HFFc6 (cell line): ENCODE results near the gene RBM34. TPM values are rescaled to one million over a fixed set of nuclear protein-coding genes. Genes with fewer than 3 reads are reported as not detected.

Experiments
- DNase-seq: peaks from one replicate; pipeline ENCODE4 v3.0.0-alpha.2; 2018
- H3K27ac Mint-ChIP-seq: 2 replicates; pipeline ENCODE4 v1.8.0; 2020; ENCODE audit warnings: mild to moderate bottlenecking, mixed read lengths
- H3K27me3 Mint-ChIP-seq: 2 replicates; pipeline ENCODE4 v1.8.0; 2021; ENCODE audit warnings: mild to moderate bottlenecking, moderate library complexity, mixed read lengths; ENCODE audit not compliant: insufficient read depth
- H3K36me3 Mint-ChIP-seq: 2 replicates; pipeline ENCODE4 v1.8.0; 2021; ENCODE audit warnings: low read depth, mixed read lengths
- H3K4me1 Mint-ChIP-seq: 2 replicates; pipeline ENCODE4 v1.8.0; 2020; ENCODE audit warnings: low read depth, mixed read lengths
- H3K4me3 Mint-ChIP-seq: 2 replicates; pipeline ENCODE4 v1.8.0; 2020; ENCODE audit warnings: mild to moderate bottlenecking, moderate library complexity, mixed read lengths
- H3K9me3 Mint-ChIP-seq: 2 replicates; pipeline ENCODE4 v1.8.0; 2020; ENCODE audit warnings: mild to moderate bottlenecking, mixed read lengths
- total RNA-seq, 6 experiments: library from RNA; stranded (reverse); fragmentation: NEBNext Ultra II Directional; extraction: Animal tissue kit (Norgen Biotek cat#: 25700); gene quantifications; 2 replicates in 1 of 6; 3 replicates in 5 of 6; pipeline ENCODE4 v1.2.3, GENCODE V29; 2021
- TF ChIP-seq, protein P1 (sequence below): fragments of 200-600 bp; sonication (generic); IDR thresholded peaks from 2 replicates; pipeline ENCODE4 v1.5.0; 2021; ENCODE audit warnings: antibody characterized with exemption, mild to moderate bottlenecking

The RBM34 gene
- total RNA-seq, 6 experiments from 2014 or later, result 68.6 to 85.2 (median 75.4) TPM

DNA sequence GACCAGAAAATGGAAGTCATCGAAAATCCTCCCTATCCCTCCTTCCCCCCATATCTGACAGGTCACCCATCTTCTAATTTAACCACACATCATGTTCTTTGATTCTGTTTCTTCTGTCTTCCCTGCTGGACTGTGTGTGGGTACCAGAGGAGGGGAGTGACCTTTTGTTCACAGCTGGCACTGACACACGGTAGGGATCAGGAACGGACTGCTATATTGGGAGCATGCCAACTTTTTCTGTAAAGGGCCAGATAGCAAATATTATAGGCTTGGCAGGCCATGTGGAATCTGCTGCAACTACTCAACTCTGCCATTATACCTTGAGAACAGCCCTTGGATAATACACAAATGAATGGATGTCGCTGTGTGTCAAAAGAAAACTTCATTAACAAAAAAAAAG, 24.9 kb downstream of the RBM34 start:
- peaks cover 8% of the 10 kb centered on the region; the same call in 1 of the 2 replicates for H3K4me1 Mint-ChIP-seq
- H3K9me3 Mint-ChIP-seq, result no peaks in the 10 kb centered on the region
- peaks cover 50% of the 10 kb centered on the region for H3K36me3 Mint-ChIP-seq
- H3K4me3 Mint-ChIP-seq, result no peak overlapping the region
- H3K27ac Mint-ChIP-seq, result peak overlapping the region; percentile 22; the same call in 1 of the 2 replicates
- no peaks in the 10 kb centered on the region for H3K27me3 Mint-ChIP-seq
- no peak for DNase-seq
- TF ChIP-seq, protein P1, sequence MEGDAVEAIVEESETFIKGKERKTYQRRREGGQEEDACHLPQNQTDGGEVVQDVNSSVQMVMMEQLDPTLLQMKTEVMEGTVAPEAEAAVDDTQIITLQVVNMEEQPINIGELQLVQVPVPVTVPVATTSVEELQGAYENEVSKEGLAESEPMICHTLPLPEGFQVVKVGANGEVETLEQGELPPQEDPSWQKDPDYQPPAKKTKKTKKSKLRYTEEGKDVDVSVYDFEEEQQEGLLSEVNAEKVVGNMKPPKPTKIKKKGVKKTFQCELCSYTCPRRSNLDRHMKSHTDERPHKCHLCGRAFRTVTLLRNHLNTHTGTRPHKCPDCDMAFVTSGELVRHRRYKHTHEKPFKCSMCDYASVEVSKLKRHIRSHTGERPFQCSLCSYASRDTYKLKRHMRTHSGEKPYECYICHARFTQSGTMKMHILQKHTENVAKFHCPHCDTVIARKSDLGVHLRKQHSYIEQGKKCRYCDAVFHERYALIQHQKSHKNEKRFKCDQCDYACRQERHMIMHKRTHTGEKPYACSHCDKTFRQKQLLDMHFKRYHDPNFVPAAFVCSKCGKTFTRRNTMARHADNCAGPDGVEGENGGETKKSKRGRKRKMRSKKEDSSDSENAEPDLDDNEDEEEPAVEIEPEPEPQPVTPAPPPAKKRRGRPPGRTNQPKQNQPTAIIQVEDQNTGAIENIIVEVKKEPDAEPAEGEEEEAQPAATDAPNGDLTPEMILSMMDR, result no peak

GRCh38 chr1:235134171-235134570, 26.9 kb downstream of the RBM34 start:
- H3K4me1 Mint-ChIP-seq, result peaks cover 12% of the 10 kb centered on the region
- no peaks in the 10 kb centered on the region; the same call in 1 of the 2 replicates for H3K27me3 Mint-ChIP-seq
- no peak overlapping the region for H3K27ac Mint-ChIP-seq
- H3K36me3 Mint-ChIP-seq, result peaks cover 49% of the 10 kb centered on the region
- TF ChIP-seq, protein P1, result no peak
- H3K4me3 Mint-ChIP-seq, result no peak overlapping the region
- H3K9me3 Mint-ChIP-seq, result no peaks in the 10 kb centered on the region
- DNase-seq, result no peak

- Mint-ChIP-seq H3K27ac (no peak overlapping the region), H3K27me3 (peaks cover 2% of the 10 kb centered on the region), H3K9me3 (no peaks in the 10 kb centered on the region), H3K36me3 (peaks cover 58% of the 10 kb centered on the region), H3K4me3 (no peak overlapping the region), H3K4me1 (peaks cover 12% of the 10 kb centered on the region)
- TF ChIP-seq, protein P1, result no peak
- no peak for DNase-seq
Measured at GRCh38 chr1:235133086-235133485, 28.0 kb downstream of the RBM34 start.

- Mint-ChIP-seq H3K27ac (no peak overlapping the region), H3K27me3 (peaks cover 2% of the 10 kb centered on the region), H3K4me3 (no peak overlapping the region), H3K4me1 (peaks cover 19% of the 10 kb centered on the region), H3K9me3 (no peaks in the 10 kb centered on the region), H3K36me3 (peaks cover 61% of the 10 kb centered on the region)
- TF ChIP-seq, protein P1, result no peak
- DNase-seq, result no peak
Measured at GRCh38 chr1:235131961-235132360, 29.1 kb downstream of the RBM34 start.

- H3K27ac Mint-ChIP-seq, result no peak overlapping the region
- H3K27me3 Mint-ChIP-seq, result peaks cover 2% of the 10 kb centered on the region
- H3K36me3 Mint-ChIP-seq, result peaks cover 60% of the 10 kb centered on the region
Measured at GRCh38 chr1:235130766-235131270, 30.2 kb downstream of the RBM34 start.

More at GRCh38 chr1:235130766-235131270, 30.2 kb downstream of the RBM34 start:
- DNase-seq, result no peak
- no peak overlapping the region for H3K4me3 Mint-ChIP-seq
- H3K4me1 Mint-ChIP-seq, result peaks cover 21% of the 10 kb centered on the region
- H3K9me3 Mint-ChIP-seq, result no peaks in the 10 kb centered on the region
- TF ChIP-seq, protein P1, result no peak
